ENCODE measurements around the gene POLR3A. TPM values are rescaled to one million over a fixed set of nuclear protein-coding genes. Genes with fewer than 3 reads are reported as not detected.

The POLR3A gene
- total and polyA plus RNA-seq, 2 of the 13 experiments (the other 11 are each of a cell fraction or from before 2014, with no cell fraction given), result 13.6 to 19.2 TPM

- TF ChIP-seq CBX5 (CRISPR knock-in tag; IDR thresholded peaks at IDR 0.05; ENCODE audit: borderline replicate concordance), result 0 out of 2 replicates have a peak, but pooled peaks have one; percentile 26
- no peak for TF ChIP-seq EP300 (IDR thresholded peaks at IDR 0.05; ENCODE audit: low read depth in 2 of 2, low read length in 2 of 2)
- 0 out of 2 replicates have a peak, but pooled peaks have one; percentile 29 for TF ChIP-seq EP300 (CRISPR knock-in tag; IDR thresholded peaks at IDR 0.05; ENCODE audit: borderline replicate concordance)
- TF ChIP-seq SOX6 (IDR thresholded peaks at IDR 0.05), result no peak
- 0 out of 2 replicates have a peak, but pooled peaks have one; percentile 35 for TF ChIP-seq SOX6 (CRISPR knock-in tag; IDR thresholded peaks at IDR 0.05)
- TF ChIP-seq TFAP4 (IDR thresholded peaks at IDR 0.05; ENCODE audit: borderline replicate concordance, low read depth), result no peak
- no peak for TF ChIP-seq ZFX (CRISPR knock-in tag; IDR thresholded peaks at IDR 0.05; ENCODE audit: low read depth)
- TF ChIP-seq HNRNPUL1 (IDR thresholded peaks at IDR 0.05; ENCODE audit: low read depth, low read length), result no peak
- no peak for TF ChIP-seq XBP1 (CRISPR knock-in tag; IDR thresholded peaks at IDR 0.05)
- 0 out of 2 replicates have a peak, but pooled peaks have one; percentile 14 for TF ChIP-seq MED1 (CRISPR knock-in tag; IDR thresholded peaks at IDR 0.05)
- no peak for TF ChIP-seq HES4 (CRISPR knock-in tag; IDR thresholded peaks at IDR 0.05; ENCODE audit: borderline replicate concordance)
- TF ChIP-seq FOSL2 (CRISPR knock-in tag; IDR thresholded peaks at IDR 0.05), result 0 out of 2 replicates have a peak, but pooled peaks have one; percentile 35
- peak; percentile 62 for TF ChIP-seq TEAD3 (CRISPR knock-in tag; optimal IDR thresholded peaks at IDR 0.05; ENCODE audit: borderline replicate concordance)
- TF ChIP-seq SNRNP70 (IDR thresholded peaks at IDR 0.05; ENCODE audit: low read depth, low read length), result no peak
- TF ChIP-seq SOX5 (CRISPR knock-in tag; IDR thresholded peaks at IDR 0.05; ENCODE audit: borderline replicate concordance), result peak; percentile 53; the same call in 1 of the 2 replicates
- no peak for TF ChIP-seq ZNF792 (CRISPR knock-in tag; IDR thresholded peaks at IDR 0.05)
- TF ChIP-seq ZKSCAN8 (CRISPR knock-in tag; IDR thresholded peaks at IDR 0.05; ENCODE audit: borderline replicate concordance), result peak; percentile 27; the same call in 1 of the 2 replicates
- no peak for TF ChIP-seq ZNF44 (CRISPR knock-in tag; IDR thresholded peaks at IDR 0.05)
- TF ChIP-seq ZNF883 (CRISPR knock-in tag; IDR thresholded peaks at IDR 0.05; ENCODE audit: not compliant biosample characterization), result no peak
- TF ChIP-seq, protein P1, sequence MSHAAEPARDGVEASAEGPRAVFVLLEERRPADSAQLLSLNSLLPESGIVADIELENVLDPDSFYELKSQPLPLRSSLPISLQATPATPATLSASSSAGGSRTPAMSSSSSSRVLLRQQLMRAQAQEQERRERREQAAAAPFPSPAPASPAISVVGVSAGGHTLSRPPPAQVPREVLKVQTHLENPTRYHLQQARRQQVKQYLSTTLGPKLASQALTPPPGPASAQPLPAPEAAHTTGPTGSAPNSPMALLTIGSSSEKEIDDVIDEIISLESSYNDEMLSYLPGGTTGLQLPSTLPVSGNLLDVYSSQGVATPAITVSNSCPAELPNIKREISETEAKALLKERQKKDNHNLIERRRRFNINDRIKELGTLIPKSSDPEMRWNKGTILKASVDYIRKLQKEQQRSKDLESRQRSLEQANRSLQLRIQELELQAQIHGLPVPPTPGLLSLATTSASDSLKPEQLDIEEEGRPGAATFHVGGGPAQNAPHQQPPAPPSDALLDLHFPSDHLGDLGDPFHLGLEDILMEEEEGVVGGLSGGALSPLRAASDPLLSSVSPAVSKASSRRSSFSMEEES (CRISPR knock-in tag; IDR thresholded peaks at IDR 0.05), result peak; percentile 42; the same call in 1 of the 2 replicates
- TF ChIP-seq ZSCAN30 (CRISPR knock-in tag; IDR thresholded peaks at IDR 0.05), result no peak
- TF ChIP-seq HNF4A (CRISPR knock-in tag; IDR thresholded peaks at IDR 0.05), result peak; percentile 65
- 0 out of 2 replicates have a peak, but pooled peaks have one; percentile 36 for TF ChIP-seq DPF2 (CRISPR knock-in tag; IDR thresholded peaks at IDR 0.05; ENCODE audit: borderline replicate concordance, low read depth)
- TF ChIP-seq ZNF136 (CRISPR knock-in tag; IDR thresholded peaks at IDR 0.05; ENCODE audit: low read depth), result no peak
- no peak for TF ChIP-seq MLLT10 (CRISPR knock-in tag; IDR thresholded peaks at IDR 0.05)
- peak; percentile 86 for TF ChIP-seq GATAD2A (CRISPR knock-in tag; IDR thresholded peaks at IDR 0.05)
- no peak for TF ChIP-seq REXO4 (CRISPR knock-in tag; IDR thresholded peaks at IDR 0.05; ENCODE audit: borderline replicate concordance)
- TF ChIP-seq ZNF230 (CRISPR knock-in tag; IDR thresholded peaks at IDR 0.05), result no peak
- no peak for TF ChIP-seq PHF21A (CRISPR knock-in tag; IDR thresholded peaks at IDR 0.05)
- no peak for TF ChIP-seq TBP (CRISPR knock-in tag; IDR thresholded peaks at IDR 0.05)
- peak; percentile 53; the same call in 1 of the 2 replicates for TF ChIP-seq HMG20A (CRISPR knock-in tag; IDR thresholded peaks at IDR 0.05; ENCODE audit: borderline replicate concordance)
- TF ChIP-seq HNF4G (IDR thresholded peaks at IDR 0.05; ENCODE audit: borderline replicate concordance, low read depth, low read length), result no peak
- TF ChIP-seq HNF4G (CRISPR knock-in tag; IDR thresholded peaks at IDR 0.05; ENCODE audit: borderline replicate concordance, low read depth), result no peak
- TF ChIP-seq ZBTB8A (CRISPR knock-in tag; IDR thresholded peaks at IDR 0.05; ENCODE audit: borderline replicate concordance, low read depth), result no peak
These were observed 84.8 kb downstream of the POLR3A start (continued) for GRCh38 chr10:77944519-77944918.
